Left renal cortex interstitium (tissue), 4 donors: Measurements from ENCODE around the gene SELENON. TPM values are rescaled to one million over a fixed set of nuclear protein-coding genes. Genes with fewer than 3 reads are reported as not detected.

Experiments
- DNase-seq, 4 donors: peaks; one replicate each; pipeline ENCODE4 v3.0.0-alpha.2; 2013; ENCODE audit warnings: low read depth in 4 of 4, low spot score in 2 of 4, missing footprints in 1 of 4
- polyA plus RNA-seq, 4 donors: library from polyadenylated mRNA; unstranded; fragments of 120-200 nt; gene quantifications; one replicate each; pipeline ENCODE4 v1.2.1, GENCODE V29; 2013; ENCODE audit not compliant: insufficient read length in 4 of 4

The SELENON gene
- polyA plus RNA-seq, 4 donors = 76.3 to 93.2 (median 82.8) TPM

DNA sequence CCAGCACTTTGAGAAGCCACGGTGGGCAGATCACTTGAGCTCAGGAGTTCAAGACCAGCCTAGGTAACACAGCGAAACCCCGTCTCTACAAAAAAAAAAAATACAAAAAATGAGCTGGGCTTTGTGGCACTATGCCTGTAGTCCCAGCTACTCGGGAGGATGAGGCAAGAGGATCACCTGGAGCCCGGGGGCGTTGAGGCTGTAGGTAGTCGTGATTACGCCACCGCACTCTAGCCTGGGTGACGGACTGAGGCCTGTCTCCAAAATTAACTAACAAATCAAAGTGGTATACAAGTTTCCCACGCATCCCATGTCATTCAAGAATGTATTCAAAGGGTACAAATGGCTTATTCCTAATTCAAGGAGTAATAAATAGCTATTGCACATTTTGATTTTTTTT lies 56.9 kb downstream of the SELENON start:
- no peak for DNase-seq

DNA sequence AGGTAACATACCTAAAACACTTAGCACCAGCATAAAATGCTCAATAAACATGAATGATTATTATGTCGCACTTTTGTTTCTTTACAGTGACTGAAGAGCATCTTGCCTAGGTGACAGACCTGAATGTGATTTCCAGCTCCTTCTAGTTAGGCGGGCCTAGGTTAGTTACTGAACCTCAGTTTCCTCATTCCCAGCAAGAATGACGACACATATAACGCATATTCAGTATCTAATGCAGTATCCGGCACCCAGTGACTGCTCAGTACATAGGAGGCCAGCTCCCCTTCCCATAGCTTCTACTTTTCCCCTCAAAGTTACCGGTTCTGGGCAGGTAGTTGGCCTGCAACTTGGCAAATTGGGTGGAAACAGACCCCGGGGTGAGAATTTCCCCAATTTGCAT lies 58.5 kb downstream of the SELENON start:
- no peak for DNase-seq

DNA sequence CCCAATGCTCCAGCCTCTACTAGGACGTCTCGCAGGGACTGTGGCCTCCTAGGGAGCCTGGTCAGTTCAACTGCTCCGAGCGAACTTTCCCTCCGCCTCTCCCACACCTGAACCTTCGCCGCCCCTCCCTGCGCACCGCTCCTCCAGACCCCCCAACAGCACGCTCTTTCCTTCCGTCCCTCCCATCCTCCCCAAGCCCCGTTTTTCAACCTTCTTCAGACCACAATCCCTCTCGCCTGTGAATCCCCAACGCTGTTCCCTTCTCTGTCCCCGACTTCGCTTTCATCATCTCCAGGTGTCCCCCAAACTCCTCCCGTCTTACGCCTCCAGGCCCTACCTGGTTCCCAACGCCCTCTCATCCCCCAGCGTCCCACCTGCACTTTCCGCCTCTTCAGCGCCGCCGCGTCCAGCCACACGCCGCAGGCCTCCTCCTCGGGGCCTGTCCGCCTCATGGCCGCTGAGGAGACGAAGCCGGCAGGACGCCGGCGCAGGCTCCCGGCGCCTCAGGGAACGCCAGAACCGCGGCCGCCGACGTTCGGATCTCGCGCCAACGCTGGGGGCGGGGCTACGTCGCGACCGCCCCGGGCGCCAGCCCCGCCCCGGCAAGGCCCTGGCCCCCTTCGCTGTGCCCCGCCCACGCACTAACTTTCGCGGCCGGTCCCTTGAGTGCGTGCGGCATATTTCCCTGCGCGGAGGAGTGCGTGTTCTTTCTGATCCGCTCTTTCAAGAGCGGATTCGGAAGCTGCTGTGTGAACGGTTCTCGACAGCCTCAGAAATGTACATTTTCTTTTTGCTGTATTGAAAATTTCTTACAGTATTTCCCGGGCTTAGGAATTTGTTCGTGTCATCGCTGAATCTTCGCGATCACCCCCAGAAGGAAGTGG lies 59.2 kb downstream of the SELENON start, which contains the start of gene AUNIP:
Gene AUNIP (minus strand): TSS at position 552 of the 884 bp plus-strand sequence. CDS start 100 bp downstream, at position 452.
- DNase-seq = peak in 3 of 4 donors; percentile 68 to 77 (median 71)

DNA sequence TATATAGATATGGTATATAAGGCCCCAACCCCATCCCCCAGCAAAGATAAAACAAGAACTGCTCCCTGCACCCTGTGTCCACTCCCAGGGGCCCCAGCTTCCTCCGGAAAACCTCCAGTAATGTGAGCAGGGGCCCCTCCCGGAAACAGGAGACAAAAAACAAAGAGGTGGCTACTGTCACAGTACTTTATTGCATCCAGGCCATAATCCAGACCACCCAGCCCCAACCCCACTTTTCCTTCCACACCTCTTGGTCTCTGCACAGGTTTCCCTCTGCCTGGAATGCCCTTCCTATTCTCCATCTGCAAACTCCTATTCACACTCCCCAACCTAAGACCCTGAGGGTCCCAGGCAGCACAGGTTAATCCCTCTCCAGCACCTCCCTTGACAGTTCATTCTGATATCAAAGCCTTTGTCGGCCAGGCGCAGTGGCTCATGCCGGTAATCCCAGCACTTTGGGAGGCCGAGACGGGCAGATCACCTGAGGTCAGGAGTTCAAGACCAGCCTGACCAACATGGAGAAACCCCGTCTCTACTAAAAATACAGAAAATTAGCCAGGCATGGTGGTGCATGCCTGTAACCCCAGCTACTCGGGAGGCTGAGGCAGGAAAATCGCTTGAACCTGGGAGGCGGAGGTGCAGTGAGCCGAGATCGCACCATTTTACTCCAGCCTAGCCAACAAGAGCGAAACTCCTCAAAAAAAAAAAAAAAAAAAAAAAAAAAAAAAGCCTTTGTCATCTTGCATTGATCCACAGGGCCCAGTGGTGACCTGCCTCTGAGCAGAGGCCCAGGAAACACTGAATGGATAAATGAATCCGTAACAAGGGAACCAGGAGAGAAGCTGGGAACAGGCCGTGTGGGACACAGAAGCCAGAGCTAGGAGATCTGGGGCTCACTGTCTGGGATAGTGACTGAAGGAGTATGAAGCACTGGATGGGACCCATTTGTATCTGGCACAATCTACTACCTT lies 61.6 kb downstream of the SELENON start:
- DNase-seq = no peak

DNA sequence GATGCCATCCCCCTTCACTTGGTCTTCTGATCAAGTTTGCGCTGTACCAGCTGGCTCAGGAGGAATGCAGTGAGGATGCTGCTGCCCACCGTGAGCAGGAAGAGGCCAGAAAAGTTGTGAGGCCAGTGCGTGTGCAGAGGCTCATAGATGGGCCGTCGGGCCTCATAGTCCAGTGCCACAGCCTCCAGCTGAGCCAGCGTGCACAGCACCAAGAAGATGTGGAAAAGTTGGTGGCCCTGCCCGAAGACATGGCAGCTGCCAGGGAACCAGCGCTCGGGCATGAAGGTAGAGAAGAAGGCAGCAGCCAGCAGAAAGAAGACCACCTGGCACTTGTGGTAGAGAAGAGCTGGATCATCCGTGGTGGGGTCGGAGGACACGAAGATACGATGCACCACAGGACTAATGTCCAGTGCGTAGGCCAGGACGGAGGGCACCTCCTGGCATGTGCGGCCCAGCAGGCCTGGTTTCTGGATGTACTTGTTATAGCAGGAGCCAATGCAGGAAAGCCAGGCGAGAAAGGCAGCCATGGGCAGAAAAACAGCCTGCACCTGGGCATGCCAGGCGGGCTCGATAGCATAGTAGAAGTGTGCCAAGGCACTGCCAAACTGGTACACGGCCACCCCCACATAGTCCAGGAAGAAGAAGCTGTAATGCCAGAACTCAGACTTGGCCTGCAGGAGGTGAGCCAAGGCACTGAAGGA lies 62.9 kb downstream of the SELENON start:
- no peak for DNase-seq

DNA sequence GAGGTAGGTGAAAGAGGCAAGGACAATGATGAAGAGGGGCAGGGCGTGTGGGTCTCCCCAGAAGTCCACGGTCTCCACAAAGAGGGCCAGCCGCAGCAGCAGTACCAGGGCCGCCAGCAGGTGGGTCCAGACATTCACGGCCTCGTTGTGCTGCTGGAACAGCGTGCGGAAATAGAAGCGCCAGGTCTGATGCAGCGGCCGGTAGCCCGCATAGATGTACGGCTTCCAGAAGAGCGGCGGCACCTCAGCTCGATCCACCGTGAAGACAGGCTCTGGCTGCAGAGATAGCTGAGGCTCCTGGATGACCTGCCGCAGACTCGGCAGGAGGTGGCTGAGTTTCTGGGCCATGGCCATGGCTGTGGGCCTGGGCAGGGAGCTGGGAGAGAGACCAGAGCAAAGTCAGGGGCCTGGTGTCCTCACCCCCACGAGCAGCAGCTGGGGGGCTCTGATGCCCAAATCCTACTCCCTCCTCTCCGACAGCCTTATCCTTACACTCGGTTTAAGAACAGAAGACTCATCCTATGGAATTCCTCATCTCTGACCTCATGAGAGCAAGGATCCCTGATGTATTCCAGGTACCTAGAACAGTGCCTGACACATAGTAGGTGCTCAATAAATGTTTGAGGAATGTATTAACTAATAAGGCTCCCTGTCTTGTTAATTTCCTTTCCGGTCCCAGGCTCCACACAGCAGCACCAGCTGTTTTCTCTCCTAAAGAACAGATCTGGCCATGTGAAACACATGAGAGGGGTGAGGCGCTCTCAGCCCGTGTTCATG lies 63.7 kb downstream of the SELENON start:
- no peak for DNase-seq

DNA sequence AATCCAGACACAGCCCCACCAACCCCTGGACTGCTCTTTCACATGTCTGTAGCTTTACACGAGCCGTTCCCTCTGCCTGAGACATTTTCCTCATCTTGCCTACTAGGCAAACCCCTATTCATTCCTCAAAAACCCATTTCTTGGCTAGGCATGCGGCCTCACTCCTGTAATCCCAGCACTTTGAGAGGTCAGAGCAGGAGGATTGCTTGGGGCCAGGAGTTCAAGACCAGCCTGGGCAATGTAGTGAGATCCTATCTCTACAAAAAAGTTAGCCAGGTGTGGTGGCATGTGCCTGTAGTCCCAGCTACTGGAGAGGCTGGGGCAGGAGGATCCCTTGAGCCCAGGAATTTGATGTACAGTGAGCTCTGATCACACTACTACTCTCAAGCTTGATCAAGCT lies 64.4 kb downstream of the SELENON start:
- no peak for DNase-seq

DNA sequence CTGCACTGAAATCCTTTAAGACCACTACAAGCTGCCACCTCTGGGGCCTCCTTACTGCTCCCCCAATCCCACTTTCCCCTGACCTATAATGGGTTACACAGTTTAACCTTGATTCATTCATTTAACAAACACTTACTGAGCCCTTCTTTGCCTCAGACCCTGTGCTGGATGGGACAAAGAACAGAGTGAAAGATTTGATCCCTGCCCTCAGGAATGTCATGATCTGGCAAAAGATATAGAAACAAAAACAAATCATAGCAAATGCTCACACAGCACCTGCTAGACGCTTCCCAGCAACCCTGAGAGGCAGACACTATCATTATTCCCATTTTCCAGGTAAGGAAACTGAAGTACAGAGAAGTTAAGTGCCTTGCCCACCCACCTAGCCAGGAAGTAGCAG lies 66.3 kb downstream of the SELENON start:
- DNase-seq = no peak

DNA sequence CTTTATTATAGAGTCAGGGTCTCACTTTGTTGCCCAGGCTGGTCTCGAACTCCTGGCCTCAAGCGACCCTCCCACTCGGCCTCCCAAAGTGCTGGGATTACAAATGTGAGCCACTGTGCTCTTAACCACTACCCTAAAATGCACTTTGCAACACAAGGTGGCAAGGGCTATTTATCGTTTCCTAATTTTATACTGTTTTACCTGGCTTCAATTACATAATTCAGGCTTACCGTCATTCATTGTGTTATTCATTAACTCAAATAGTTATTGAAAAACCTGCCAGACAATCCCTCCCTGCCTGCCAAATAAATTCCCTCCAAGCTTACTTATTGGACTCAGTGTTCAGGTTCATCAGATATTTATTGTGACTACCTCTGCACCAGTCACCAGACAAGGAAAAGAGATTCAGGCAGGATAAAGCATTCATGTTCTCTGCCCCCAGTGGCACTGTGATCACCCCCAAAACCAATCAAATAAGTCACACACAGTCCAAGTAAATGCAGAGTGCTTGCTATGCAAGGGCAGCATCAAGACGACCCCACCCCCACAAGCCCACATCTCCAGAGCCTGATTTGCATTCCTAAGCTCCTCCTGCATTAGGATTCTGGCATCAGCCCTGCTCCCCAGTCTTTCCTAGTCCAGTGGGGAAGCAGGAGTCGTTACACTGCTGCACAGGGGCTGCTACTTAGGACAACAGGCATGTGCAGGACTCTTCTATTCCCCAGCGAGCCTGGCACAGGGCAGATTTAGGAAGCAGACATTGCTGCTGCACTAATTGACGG lies 67.4 kb downstream of the SELENON start:
- DNase-seq = peak in 1 of 4 donors; percentile 62

Other genes starting within 250 kb of the SELENON start
- gene MAN1C1, start 183.4 kb upstream of the SELENON start, polyA plus RNA-seq = 10 to 100 TPM; 14.5 to 21.7 (median 18.5) TPM
- gene MTFR1L, start 19.8 kb downstream of the SELENON start, polyA plus RNA-seq = 100 to 1,000 TPM in 2 of 4 donors, 10 to 100 TPM in 2; 80.8 to 112 (median 101) TPM
- 1 to 10 TPM; 3.2 to 4.0 (median 3.6) TPM for gene AUNIP, start 59.3 kb downstream of the SELENON start, polyA plus RNA-seq
- 10 to 100 TPM; 26.7 to 35.1 (median 31.0) TPM for gene PAQR7, start 75.5 kb downstream of the SELENON start, polyA plus RNA-seq
- 1,000 to 10,000 TPM; 1,095 to 1,236 (median 1,139) TPM for gene STMN1, start 106.2 kb downstream of the SELENON start, polyA plus RNA-seq
- gene PAFAH2, start 197.9 kb downstream of the SELENON start, polyA plus RNA-seq = 10 to 100 TPM; 14.1 to 23.4 (median 18.7) TPM
- 1 to 10 TPM; 1.3 to 2.4 (median 1.7) TPM for gene EXTL1, start 221.6 kb downstream of the SELENON start, polyA plus RNA-seq
- 1 to 10 TPM; 3.1 to 5.8 (median 4.2) TPM for gene SLC30A2, start 245.9 kb downstream of the SELENON start, polyA plus RNA-seq